Astrocyte (in vitro differentiated cells and primary cell): ENCODE data around the gene UGT2B10. TPM values are rescaled to one million over a fixed set of nuclear protein-coding genes. Genes with fewer than 3 reads are reported as not detected.
"Not testable (repeated sequence)": the region's sequence is repeated elsewhere in the genome, so short reads cannot be mapped to it uniquely, and the experiment has no call there.

Experiments
- DNase-seq: peaks from one replicate; pipeline ENCODE4 v3.0.0-alpha.2; 2010; ENCODE audit warnings: low read depth
- FAIRE-seq: peaks from 2 replicates; lab custom pipeline; 2011; peaks lifted over from hg19 to GRCh38; lab: Jason Lieb, UNC
- H2AFZ ChIP-seq: 2 replicates; pipeline ENCODE4 v1.6.0; 2012; ENCODE audit warnings: low read depth, low read length, inconsistent platforms
- H3K27ac ChIP-seq: 2 replicates; pipeline ENCODE4 v1.5.1; 2011; ENCODE audit warnings: low read depth, low read length, inconsistent platforms
- H3K27me3 ChIP-seq: 2 replicates; pipeline ENCODE4 v1.6.0; 2011; ENCODE audit warnings: low read length, inconsistent platforms; ENCODE audit not compliant: insufficient read depth
- H3K36me3 ChIP-seq: 2 replicates; pipeline ENCODE4 v1.5.1; 2011; ENCODE audit warnings: low read length, inconsistent platforms; ENCODE audit not compliant: insufficient read depth
- H3K4me1 ChIP-seq: 2 replicates; pipeline ENCODE4 v1.5.1; 2011; ENCODE audit warnings: low read length, inconsistent platforms; ENCODE audit not compliant: insufficient read depth
- H3K4me2 ChIP-seq: 2 replicates; pipeline ENCODE4 v1.6.0; 2012; ENCODE audit warnings: low read length, inconsistent platforms
- H3K4me3 ChIP-seq: 2 replicates; pipeline ENCODE4 v1.5.1; 2011; ENCODE audit warnings: low read depth, mild to moderate bottlenecking, low read length, inconsistent platforms; ENCODE audit not compliant: insufficient read depth
- H3K79me2 ChIP-seq: 2 replicates; pipeline ENCODE4 v1.6.0; 2012; ENCODE audit warnings: mild to moderate bottlenecking, low read length, inconsistent platforms; ENCODE audit not compliant: insufficient read depth
- H3K9ac ChIP-seq: 2 replicates; pipeline ENCODE4 v1.6.0; 2012; ENCODE audit warnings: mild to moderate bottlenecking, low read length, inconsistent platforms
- H3K9me3 ChIP-seq: 2 replicates; pipeline ENCODE4 v1.5.1; 2012; ENCODE audit warnings: low read depth, mild to moderate bottlenecking, low read length, inconsistent platforms; ENCODE audit not compliant: insufficient read depth
- H4K20me1 ChIP-seq: 2 replicates; pipeline ENCODE4 v1.6.0; 2012; ENCODE audit warnings: low read length, inconsistent platforms; ENCODE audit not compliant: insufficient read depth
- H3K27ac Mint-ChIP-seq: one replicate; pipeline ENCODE4 v1.8.0; 2021; ENCODE audit warnings: mild to moderate bottlenecking, mixed read lengths; ENCODE audit not compliant: unreplicated experiment
- H3K27me3 Mint-ChIP-seq: one replicate; pipeline ENCODE4 v1.8.0; 2021; ENCODE audit warnings: low read depth, mixed read lengths; ENCODE audit not compliant: unreplicated experiment
- H3K36me3 Mint-ChIP-seq: one replicate; pipeline ENCODE4 v1.8.0; 2021; ENCODE audit warnings: low read depth, mixed read lengths; ENCODE audit not compliant: unreplicated experiment
- H3K4me1 Mint-ChIP-seq: one replicate; pipeline ENCODE4 v1.8.0; 2021; ENCODE audit warnings: low read depth, mixed read lengths; ENCODE audit not compliant: unreplicated experiment
- H3K4me3 Mint-ChIP-seq: one replicate; pipeline ENCODE4 v1.8.0; 2021; ENCODE audit warnings: mild to moderate bottlenecking, moderate library complexity, mixed read lengths; ENCODE audit not compliant: unreplicated experiment
- H3K9me3 Mint-ChIP-seq: one replicate; pipeline ENCODE4 v1.8.0; 2021; ENCODE audit warnings: mild to moderate bottlenecking, mixed read lengths; ENCODE audit not compliant: unreplicated experiment
- CTCF ChIP-seq: IDR thresholded peaks from 2 replicates; pipeline ENCODE4 v1.5.1; 2011; ENCODE audit warnings: low read depth, mild to moderate bottlenecking, inconsistent platforms, low read length, moderate library complexity; ENCODE audit not compliant: insufficient read depth
- EZH2 ChIP-seq: IDR thresholded peaks from 2 replicates; pipeline ENCODE4 v1.6.1; 2012; ENCODE audit warnings: mild to moderate bottlenecking, low read length, inconsistent platforms; ENCODE audit not compliant: insufficient read depth
- total RNA-seq: library from RNA; stranded (reverse); gene quantifications from 2 replicates; pipeline ENCODE4 v1.2.1, GENCODE V29; 2021

Gene UGT2B10
- total RNA-seq, 1 donor from 2014 or later: not detected

GRCh38 chr4:68817386-68817785, 1.6 kb downstream of the UGT2B10 start:
- Histone ChIP-seq H3K4me3 (no peak overlapping the region), H3K9ac (no peak overlapping the region), H3K4me2 (no peak overlapping the region), H3K36me3 (no peaks in the 10 kb centered on the region), H3K9me3 (no peaks in the 10 kb centered on the region), H3K27me3 (no peaks in the 10 kb centered on the region), H3K79me2 (no peaks in the 10 kb centered on the region), H2AFZ (no peak overlapping the region), H3K27ac (no peak overlapping the region), H4K20me1 (no peaks in the 10 kb centered on the region), H3K4me1 (no peaks in the 10 kb centered on the region)
- TF ChIP-seq EZH2 (no peak), CTCF (no peak)
- peaks cover 4% of the 10 kb centered on the region for H3K4me1 Mint-ChIP-seq
- no peak overlapping the region for H3K27ac Mint-ChIP-seq
- FAIRE-seq: no peak
- peaks cover 1% of the 10 kb centered on the region for H3K9me3 Mint-ChIP-seq
- H3K4me3 Mint-ChIP-seq: no peak overlapping the region
- no peaks in the 10 kb centered on the region for H3K27me3 Mint-ChIP-seq
- no peaks in the 10 kb centered on the region for H3K36me3 Mint-ChIP-seq
- no peak for DNase-seq

- H3K4me2 ChIP-seq, H3K27me3 Mint-ChIP-seq, FAIRE-seq, H3K9me3 Mint-ChIP-seq, DNase-seq, H3K4me1 Mint-ChIP-seq, H3K9ac ChIP-seq, H3K79me2 ChIP-seq, H3K36me3 ChIP-seq, H3K4me3 ChIP-seq, H3K27me3 ChIP-seq, H3K27ac Mint-ChIP-seq, H3K27ac ChIP-seq, H3K4me3 Mint-ChIP-seq, H3K4me1 ChIP-seq, H4K20me1 ChIP-seq, H2AFZ ChIP-seq, H3K9me3 ChIP-seq, H3K36me3 Mint-ChIP-seq: not testable (repeated sequence)
Measured at GRCh38 chr4:68818030-68818462, 2.3 kb downstream of the UGT2B10 start.

GRCh38 chr4:68831642-68832041, 15.8 kb downstream of the UGT2B10 start:
- Mint-ChIP-seq H3K27me3 (no peaks in the 10 kb centered on the region), H3K27ac (no peak overlapping the region), H3K4me3 (no peak overlapping the region), H3K36me3 (no peaks in the 10 kb centered on the region), H3K9me3 (no peaks in the 10 kb centered on the region), H3K4me1 (no peaks in the 10 kb centered on the region)
- no peak overlapping the region for H3K27ac ChIP-seq
- H3K9me3 ChIP-seq: no peaks in the 10 kb centered on the region
- no peak overlapping the region for H3K4me3 ChIP-seq
- no peak for DNase-seq
- no peak for FAIRE-seq
- no peak for TF ChIP-seq EZH2
- TF ChIP-seq CTCF: no peak
- H3K27me3 ChIP-seq: no peaks in the 10 kb centered on the region
- H3K4me1 ChIP-seq: no peaks in the 10 kb centered on the region
- H2AFZ ChIP-seq: no peak overlapping the region
- H4K20me1 ChIP-seq: no peaks in the 10 kb centered on the region
- H3K36me3 ChIP-seq: no peaks in the 10 kb centered on the region
- no peaks in the 10 kb centered on the region for H3K79me2 ChIP-seq
- no peak overlapping the region for H3K9ac ChIP-seq
- H3K4me2 ChIP-seq: no peak overlapping the region
